ENCODE measurements around the gene SMPD3. TPM values are rescaled to one million over a fixed set of nuclear protein-coding genes. Genes with fewer than 3 reads are reported as not detected.
A peak's percentile ranks its signal among the peaks of the same experiment; 100 is the strongest.

Gene SMPD3
- total and polyA plus RNA-seq, 9 of the 15 experiments (the other 6 are each of a cell fraction or from before 2014, with no cell fraction given) = 0.03 to 1.2 (median 0.18) TPM

- POLR2A ChIA-PET = no interaction called here
- BruUV-seq (replicated peaks) = no TSS peak
- WGBS (ENCODE audit: insufficient coverage, low coverage, missing lambda C conversion rate) = 85% methylated on average over 10 of the region's 10 CpGs
Observed at GRCh38 chr16:68349838-68350410, 98.4 kb downstream of the SMPD3 start.

DNA sequence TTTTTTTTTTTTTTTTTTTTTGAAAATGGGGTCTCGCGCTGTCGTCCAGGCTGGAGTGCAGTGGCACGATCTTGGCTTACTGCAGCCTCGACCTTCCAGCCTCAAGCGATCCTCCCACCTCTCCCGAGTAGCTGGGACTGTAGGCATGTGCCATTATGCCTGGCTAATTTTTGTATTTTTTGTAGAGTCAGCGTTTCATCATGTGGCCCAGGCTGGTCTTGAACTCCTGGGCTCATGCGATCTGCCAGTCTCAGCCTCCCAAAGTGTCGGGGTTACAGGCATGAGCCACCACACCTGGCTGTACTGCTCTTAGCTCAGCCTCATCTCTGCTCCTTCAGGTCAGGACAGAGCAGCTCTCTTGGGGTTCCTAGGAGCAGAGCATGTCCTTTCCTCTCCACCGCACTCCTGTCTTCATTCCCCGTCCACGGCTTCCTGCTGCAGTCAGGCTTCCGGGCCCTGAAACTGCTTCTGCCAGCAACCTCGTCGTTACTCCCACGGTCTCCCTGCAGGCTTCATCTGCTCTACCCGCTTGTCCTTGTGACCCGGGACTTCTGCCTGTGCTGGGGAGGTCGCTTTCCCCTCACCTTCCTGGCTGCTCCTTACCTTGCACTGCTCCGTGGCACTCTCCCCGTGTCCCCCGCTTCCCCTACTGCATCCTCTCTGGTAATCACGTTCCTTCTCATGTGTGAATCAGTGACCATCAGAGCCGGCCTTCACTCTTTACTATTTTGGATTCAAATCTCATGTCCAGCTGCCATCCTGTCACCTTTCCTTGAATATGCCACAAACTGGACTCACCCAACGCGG lies 99.5 kb downstream of the SMPD3 start:
- in situ Hi-C loops (cut with MboI) (no loop called here), intact Hi-C loops (cut with micrococcal nuclease) (no loop called here)
- POLR2A ChIA-PET = interaction anchor here (1.4 kb wide), 1 partner anchor 12 kb away, joined by 5 read pairs; no protein-coding TSS in a partner anchor
- DNase-seq (ENCODE audit: extremely low read depth in 1 of 4, low spot score in 3 of 4) (no peak), FAIRE-seq (no peak), ATAC-seq (no peak)
- 92% methylated on average over 22 of the region's 27 CpGs for whole genome bisulfite sequencing (ENCODE audit: insufficient coverage, low coverage, missing lambda C conversion rate)
- H3K36me3 ChIP-seq (ENCODE audit: control insufficient read depth, insufficient read depth, low read length) = peaks cover 94% of the 10 kb centered on the region
- H3K79me2 ChIP-seq (ENCODE audit: control insufficient read depth, insufficient read depth, low read length) = no peaks in the 10 kb centered on the region
- no peaks in the 10 kb centered on the region for H3K9me3 ChIP-seq (replicated peaks; ENCODE audit: control insufficient read depth, insufficient read depth, low read depth, low read length)
- no peak overlapping the region for H2AFZ ChIP-seq (ENCODE audit: low read depth, low read length)
- no peak for TF ChIP-seq THRAP3 (IDR thresholded peaks at IDR 0.05; ENCODE audit: borderline replicate concordance)
- TF ChIP-seq MAFK (IDR thresholded peaks at IDR 0.05; ENCODE audit: low read length) = peak; percentile 64
- peak; percentile 76 for TF ChIP-seq MAFG (tag; conservative IDR thresholded peaks at IDR 0.05)
- no peak for TF ChIP-seq HIVEP1 (CRISPR knock-in tag; IDR thresholded peaks at IDR 0.05)
- TF ChIP-seq C11orf30 (IDR thresholded peaks at IDR 0.05; ENCODE audit: low read depth) = peak; percentile 84
- TF ChIP-seq MAFF (IDR thresholded peaks at IDR 0.05; ENCODE audit: low read length) = peak; percentile 64
- peak; percentile 90 for TF ChIP-seq ZNF316 (IDR thresholded peaks at IDR 0.05)
- H3K4me2 ChIP-seq (ENCODE audit: insufficient read depth, low read length) = no peak overlapping the region
- no peaks in the 10 kb centered on the region for H3K9me1 ChIP-seq (ENCODE audit: control insufficient read depth, insufficient read depth, low read length)
- no peaks in the 10 kb centered on the region for H4K20me1 ChIP-seq (replicated peaks; ENCODE audit: control insufficient read depth, insufficient read depth, low read length)
- H3K9ac ChIP-seq (ENCODE audit: insufficient read depth in 1 of 2, low read depth in 2 of 2, low read length in 2 of 2) = peak overlapping the region in 1 of 2 experiments; percentile 53; a peak in 1 of 4 replicates
- no TSS peak for BruUV-seq (replicated peaks)
- H3K27ac ChIP-seq (ENCODE audit: extremely low read depth, low read depth, low read length) = no peak overlapping the region
- no peaks in the 10 kb centered on the region for H3K27me3 ChIP-seq (ENCODE audit: control insufficient read depth in 2 of 2, insufficient read depth in 2 of 2, low read length in 2 of 2)
- CTCF ChIA-PET (ENCODE audit: low intra/inter-chr PET ratio) = no interaction called here
- no peak overlapping the region for H3K4me3 ChIP-seq
- peaks cover 2 to 6% of the 10 kb centered on the region in 2 experiments; a peak in 3 of 5 replicates for H3K4me1 ChIP-seq (replicated peaks in 1 of 2; ENCODE audit: control insufficient read depth in 2 of 2, insufficient read depth in 2 of 2, low read length in 2 of 2)

More at GRCh38 chr16:68349838-68350410, 98.4 kb downstream of the SMPD3 start:
- ATAC-seq (no peak), DNase-seq (ENCODE audit: extremely low read depth in 1 of 4, low spot score in 3 of 4) (no peak), FAIRE-seq (no peak)
- no peaks in the 10 kb centered on the region for H3K27me3 ChIP-seq (ENCODE audit: control insufficient read depth in 2 of 2, insufficient read depth in 2 of 2, low read length in 2 of 2)
- no peaks in the 10 kb centered on the region for H3K79me2 ChIP-seq (ENCODE audit: control insufficient read depth, insufficient read depth, low read length)
- no peaks in the 10 kb centered on the region for H3K4me1 ChIP-seq (replicated peaks in 1 of 2; ENCODE audit: control insufficient read depth in 2 of 2, insufficient read depth in 2 of 2, low read length in 2 of 2)
- H3K4me3 ChIP-seq = no peak overlapping the region
- intact Hi-C loops (cut with micrococcal nuclease) = no loop called here
- no peaks in the 10 kb centered on the region for H3K9me3 ChIP-seq (replicated peaks; ENCODE audit: control insufficient read depth, insufficient read depth, low read depth, low read length)
- CTCF ChIA-PET (ENCODE audit: low intra/inter-chr PET ratio) = no interaction called here
- no peak overlapping the region for H3K27ac ChIP-seq (ENCODE audit: extremely low read depth, low read depth, low read length)
- H3K9ac ChIP-seq (ENCODE audit: insufficient read depth in 1 of 2, low read depth in 2 of 2, low read length in 2 of 2) = no peak overlapping the region; a peak in 1 of 4 replicates
- H3K9me1 ChIP-seq (ENCODE audit: control insufficient read depth, insufficient read depth, low read length) = no peaks in the 10 kb centered on the region
- TF ChIP-seq FOXA1 (IDR thresholded peaks at IDR 0.05; ENCODE audit: borderline replicate concordance) = no peak
- TF ChIP-seq ZNF165 (CRISPR knock-in tag; IDR thresholded peaks at IDR 0.05; ENCODE audit: borderline replicate concordance) = no peak
- no peak for TF ChIP-seq MYC (IDR thresholded peaks at IDR 0.05; ENCODE audit: low read depth, low read length)
- TF ChIP-seq MYC (CRISPR knock-in tag; IDR thresholded peaks at IDR 0.05; ENCODE audit: borderline replicate concordance, low read depth) = no peak
- TF ChIP-seq NCOA6 (IDR thresholded peaks at IDR 0.05) = no peak
- no peak for TF ChIP-seq FOXJ2 (tag; IDR thresholded peaks at IDR 0.05)
- TF ChIP-seq RHOXF2B (CRISPR knock-in tag; conservative IDR thresholded peaks at IDR 0.05) = no peak
- TF ChIP-seq TAF9B (IDR thresholded peaks at IDR 0.05; ENCODE audit: partially characterized antibody) = no peak
- in situ Hi-C loops (cut with MboI) = no loop called here
- no peak overlapping the region for H2AFZ ChIP-seq (ENCODE audit: low read depth, low read length)
- peaks cover 98% of the 10 kb centered on the region for H3K36me3 ChIP-seq (ENCODE audit: control insufficient read depth, insufficient read depth, low read length)
- H3K4me2 ChIP-seq (ENCODE audit: insufficient read depth, low read length) = no peak overlapping the region
- no peaks in the 10 kb centered on the region for H4K20me1 ChIP-seq (replicated peaks; ENCODE audit: control insufficient read depth, insufficient read depth, low read length)
